ENCODE measurements around the gene ARHGEF37.

Gene ARHGEF37

GRCh38 chr5:149682532-149683075 lies 101.3 kb downstream of the ARHGEF37 start:
- TF ChIP-seq CTCF (IDR thresholded peaks at IDR 0.05; ENCODE audit: low read depth, low read length) = no peak
- no peak overlapping the region for H3K4me3 ChIP-seq (replicated peaks in 1 of 2; ENCODE audit: low read depth in 2 of 2, low read length in 2 of 2)
- DNase-seq (ENCODE audit: low read depth in 2 of 2) = no peak

- no peak for TF ChIP-seq CTCF (IDR thresholded peaks at IDR 0.05; ENCODE audit: low read depth, low read length)
- DNase-seq (ENCODE audit: low read depth in 2 of 2) = no peak
- no peak overlapping the region for H3K4me3 ChIP-seq (replicated peaks in 1 of 2; ENCODE audit: low read depth in 2 of 2, low read length in 2 of 2)
These were observed 102.7 kb downstream of the ARHGEF37 start for GRCh38 chr5:149683964-149684363.

- no peak for TF ChIP-seq CTCF (IDR thresholded peaks at IDR 0.05; ENCODE audit: low read depth, low read length)
- H3K4me3 ChIP-seq (replicated peaks in 1 of 2; ENCODE audit: low read depth in 2 of 2, low read length in 2 of 2) = no peak overlapping the region
- no peak for DNase-seq (ENCODE audit: low read depth in 2 of 2)
These were observed 103.1 kb downstream of the ARHGEF37 start for GRCh38 chr5:149684371-149684770.
